ENCODE measurements around the gene TMEM19.

TMEM19 gene

GRCh38 chr12:71727958-71728357 lies 42.1 kb downstream of the TMEM19 start:
- no peak overlapping the region for H3K4me3 ChIP-seq (ENCODE audit: low read depth, low read length)
- DNase-seq (ENCODE audit: low read depth), result no peak
- TF ChIP-seq CTCF (IDR thresholded peaks at IDR 0.05; ENCODE audit: insufficient read depth, low read depth, low read length, missing control alignments), result no peak

- no peak for DNase-seq (ENCODE audit: low read depth)
- no peak overlapping the region for H3K4me3 ChIP-seq (ENCODE audit: low read depth, low read length)
- TF ChIP-seq CTCF (IDR thresholded peaks at IDR 0.05; ENCODE audit: insufficient read depth, low read depth, low read length, missing control alignments), result no peak
Measured at GRCh38 chr12:71730936-71731335, 45.1 kb downstream of the TMEM19 start.

GRCh38 chr12:71731439-71732356 lies 45.8 kb downstream of the TMEM19 start:
- no peak overlapping the region for H3K4me3 ChIP-seq (ENCODE audit: low read depth, low read length)
- peak; percentile 22 for DNase-seq (ENCODE audit: low read depth)
- no peak for TF ChIP-seq CTCF (IDR thresholded peaks at IDR 0.05; ENCODE audit: insufficient read depth, low read depth, low read length, missing control alignments)

GRCh38 chr12:71732357-71732712 lies 46.5 kb downstream of the TMEM19 start:
- no peak for DNase-seq (ENCODE audit: low read depth)
- no peak for TF ChIP-seq CTCF (IDR thresholded peaks at IDR 0.05; ENCODE audit: insufficient read depth, low read depth, low read length, missing control alignments)
- no peak overlapping the region for H3K4me3 ChIP-seq (ENCODE audit: low read depth, low read length)

GRCh38 chr12:71737197-71737596 lies 51.3 kb downstream of the TMEM19 start:
- no peak for TF ChIP-seq CTCF (IDR thresholded peaks at IDR 0.05; ENCODE audit: insufficient read depth, low read depth, low read length, missing control alignments)
- DNase-seq (ENCODE audit: low read depth), result no peak
- H3K4me3 ChIP-seq (ENCODE audit: low read depth, low read length), result no peak overlapping the region

- DNase-seq (ENCODE audit: low read depth), result no peak
- H3K4me3 ChIP-seq (ENCODE audit: low read depth, low read length), result no peak overlapping the region
- TF ChIP-seq CTCF (IDR thresholded peaks at IDR 0.05; ENCODE audit: insufficient read depth, low read depth, low read length, missing control alignments), result no peak
Measured at GRCh38 chr12:71742998-71743397, 57.1 kb downstream of the TMEM19 start.

All from GM12865 (cell line).